HG03354 (cell line): Measurements from ENCODE around the gene ADAMTS9.

ENCODE experiments used
- ATAC-seq: cut with Tn5 transposase; IDR thresholded peaks from one replicate; pipeline ENCODE4 v1.9.1; 2021; ENCODE audit warnings: mild to moderate bottlenecking; ENCODE audit not compliant: unreplicated experiment, poor library complexity, severe bottlenecking

The ADAMTS9 gene

GRCh38 chr3:64659617-64659978 is 28.2 kb downstream of the ADAMTS9 start:
- no peak for ATAC-seq

DNA sequence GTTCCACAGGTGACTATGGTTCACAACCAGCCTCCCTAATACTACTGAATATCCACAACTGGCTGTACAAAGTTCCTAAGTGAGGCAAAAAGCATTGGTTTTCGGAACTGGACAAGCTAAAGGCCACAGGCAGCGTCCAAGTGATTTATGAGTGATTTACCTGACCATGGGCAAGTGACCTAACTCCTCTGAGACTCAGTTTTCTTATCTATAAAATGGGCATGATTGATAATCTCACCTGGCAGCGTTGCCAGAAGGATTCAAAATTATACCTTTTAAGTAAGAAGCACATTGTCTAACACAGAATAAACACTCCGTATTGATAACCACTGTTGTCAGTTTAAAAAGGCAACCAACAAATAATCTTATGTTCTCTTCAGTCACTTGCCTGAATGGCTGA is 29.8 kb downstream of the ADAMTS9 start:
- no peak for ATAC-seq

GRCh38 chr3:64656544-64656943 is 31.3 kb downstream of the ADAMTS9 start:
- no peak for ATAC-seq

GRCh38 chr3:64655160-64655559 is 32.6 kb downstream of the ADAMTS9 start:
- ATAC-seq = no peak

- ATAC-seq = no peak
Measured at GRCh38 chr3:64654013-64654412, 33.8 kb downstream of the ADAMTS9 start.

DNA sequence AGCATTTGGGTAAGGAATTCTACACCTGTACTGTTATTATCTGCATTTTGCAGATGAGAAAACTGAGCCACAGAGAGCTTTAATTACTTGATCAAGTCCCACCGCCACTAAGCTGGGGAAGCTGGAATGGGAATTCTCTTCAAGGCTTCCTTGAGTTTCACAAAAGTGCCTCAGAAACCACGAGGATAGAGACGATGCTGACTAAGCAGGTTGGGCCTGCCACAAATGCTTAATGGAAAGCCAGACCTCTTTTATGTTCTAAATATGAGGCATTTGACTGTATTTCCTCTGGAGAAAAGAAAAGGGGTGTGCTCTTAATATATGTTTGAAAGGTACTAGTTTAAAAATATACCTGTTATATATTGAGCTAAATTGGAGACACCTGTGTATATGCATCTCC is 34.7 kb downstream of the ADAMTS9 start:
- ATAC-seq = no peak

DNA sequence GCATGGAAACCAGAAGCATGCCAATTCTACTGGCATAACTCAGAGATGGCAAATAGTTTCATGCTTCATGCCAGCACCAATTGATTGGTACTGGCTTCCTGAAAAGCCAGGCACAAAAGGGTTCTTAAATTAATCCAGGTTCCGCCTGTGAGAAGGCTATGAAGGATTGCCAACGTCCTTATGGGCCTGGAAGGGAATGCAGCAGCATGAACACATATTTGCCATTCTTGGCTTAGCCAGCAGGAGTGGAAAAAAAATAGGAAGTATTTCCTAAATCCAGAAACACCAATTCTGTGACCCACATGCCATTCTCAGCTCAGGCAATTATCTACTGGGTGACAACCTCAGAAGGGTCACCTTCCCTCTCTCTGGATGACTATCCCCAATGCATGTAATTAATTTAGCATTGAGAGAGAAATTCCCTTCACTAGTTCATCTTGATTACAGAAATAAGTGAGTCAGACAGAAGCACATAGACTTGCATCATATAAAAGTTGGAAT is 36.0 kb downstream of the ADAMTS9 start:
- ATAC-seq = no peak

DNA sequence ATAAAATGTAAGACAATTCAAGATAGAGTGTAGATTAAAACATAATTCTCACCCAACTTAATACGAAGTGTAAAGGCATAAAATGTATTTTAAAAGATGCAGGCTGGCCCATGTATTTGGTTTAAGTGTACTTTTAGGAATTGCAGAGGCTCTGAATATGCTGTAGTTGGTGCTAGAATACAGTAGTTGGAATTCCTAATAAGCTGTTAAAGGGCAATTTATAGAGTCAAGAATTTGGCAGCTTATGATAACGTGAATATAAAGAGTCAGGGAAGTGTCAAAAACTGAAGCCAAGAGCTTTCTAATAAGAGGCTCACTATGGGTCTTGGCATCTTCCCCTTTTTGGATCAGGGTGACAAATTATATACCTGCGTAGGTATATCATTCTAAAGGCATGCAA is 36.5 kb downstream of the ADAMTS9 start:
- ATAC-seq = no peak

DNA sequence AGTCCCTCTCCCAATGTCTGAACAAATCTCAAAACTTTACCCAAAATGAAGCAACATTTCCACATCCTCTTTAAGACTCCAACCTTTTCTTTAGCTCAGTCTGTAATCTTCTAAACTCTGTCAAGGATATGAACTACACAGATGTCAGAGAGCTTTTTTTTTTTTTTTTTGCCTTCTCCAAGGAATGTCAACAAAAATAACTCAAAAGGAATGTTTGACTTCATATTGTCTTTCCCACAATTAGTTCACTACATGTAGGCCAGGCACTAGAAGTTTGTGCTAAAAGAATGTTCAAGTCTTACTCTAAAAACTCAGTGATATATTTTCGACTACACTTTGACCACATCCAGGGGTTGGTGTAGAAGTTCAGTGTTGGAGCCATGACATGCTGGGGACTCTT is 37.1 kb downstream of the ADAMTS9 start:
- ATAC-seq = no peak

GRCh38 chr3:64650096-64650622 is 37.6 kb downstream of the ADAMTS9 start:
- ATAC-seq = no peak

DNA sequence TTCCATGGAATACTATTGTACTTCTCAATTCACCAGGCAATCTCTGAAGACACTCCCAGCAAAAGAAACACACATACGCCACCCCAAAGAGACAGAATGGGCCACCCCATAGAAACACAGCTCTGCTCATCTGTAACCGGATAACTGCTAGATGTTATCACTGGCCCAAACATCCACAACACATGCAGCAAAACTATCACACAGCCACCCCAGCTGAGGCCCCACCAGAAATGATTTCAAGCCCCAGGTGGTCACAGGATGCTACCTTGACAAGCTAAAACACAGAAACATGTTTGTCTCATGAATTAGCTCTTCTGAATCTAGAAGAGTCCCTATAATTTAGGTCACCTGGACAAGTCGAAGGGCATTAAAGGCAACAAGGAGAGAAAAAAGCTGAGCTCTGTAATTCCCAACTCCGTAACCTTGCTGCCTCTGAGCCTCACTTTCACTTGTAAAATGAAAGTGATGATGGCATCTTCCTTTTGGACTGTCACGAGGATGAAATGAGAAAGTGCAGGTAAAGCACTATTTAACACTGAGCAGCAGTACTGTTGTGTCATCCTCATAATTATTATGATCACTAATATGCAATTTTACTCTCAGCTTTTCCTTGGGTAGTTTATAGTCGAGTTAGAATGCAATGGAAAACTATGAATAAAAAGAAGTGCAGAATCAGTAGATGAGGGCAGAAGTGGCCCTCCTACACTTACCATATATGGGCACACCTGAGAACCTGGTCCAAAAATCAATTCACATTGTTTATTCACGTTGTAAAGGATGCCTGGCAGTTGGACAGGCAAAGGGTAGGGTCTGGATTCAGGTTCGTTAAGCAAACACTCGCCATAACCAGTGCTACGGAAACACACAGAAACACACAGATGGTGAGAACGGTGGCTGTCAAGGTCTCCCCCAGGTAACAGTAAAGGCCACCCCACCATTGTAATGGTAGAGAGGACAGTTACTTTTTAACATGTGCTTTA is 38.6 kb downstream of the ADAMTS9 start:
- no peak for ATAC-seq

DNA sequence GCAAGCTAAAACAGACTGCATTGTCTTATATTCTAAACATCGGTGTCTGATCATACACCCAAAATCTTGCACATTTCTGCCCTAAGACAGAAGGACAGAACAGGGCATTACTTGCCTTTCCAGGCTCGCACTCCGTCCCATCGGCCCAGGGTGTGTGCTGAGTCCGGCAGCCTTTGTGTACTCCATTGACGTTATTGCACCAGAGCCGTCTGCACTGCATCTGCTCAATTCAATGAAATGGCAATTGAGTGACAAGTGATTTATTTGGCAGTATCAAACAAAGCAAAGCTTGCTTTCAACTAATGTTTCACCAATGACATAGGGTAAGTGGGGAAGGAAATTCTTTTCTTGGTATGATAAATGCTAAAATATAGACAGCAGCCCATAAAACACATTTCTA is 40.0 kb downstream of the ADAMTS9 start:
- ATAC-seq = no peak

GRCh38 chr3:64645243-64645642 is 42.6 kb downstream of the ADAMTS9 start:
- ATAC-seq = no peak

DNA sequence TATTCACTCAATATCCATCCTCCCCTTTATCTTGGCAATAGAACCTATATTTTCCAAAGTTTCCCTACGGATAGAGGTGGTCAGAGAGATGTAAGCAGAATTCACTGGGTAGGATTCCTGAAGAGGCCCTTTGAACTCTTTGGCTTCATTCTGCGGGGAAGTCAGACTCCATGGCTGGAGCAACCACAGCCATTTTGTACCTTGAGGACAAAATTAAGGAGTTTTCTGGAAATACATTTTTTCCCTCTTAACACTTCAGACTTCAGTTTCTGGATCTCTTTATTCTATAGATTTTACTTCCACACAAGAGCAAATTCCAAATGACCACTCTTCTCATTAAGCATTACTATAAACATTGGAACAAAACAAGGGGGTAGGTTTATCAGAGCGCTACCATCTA is 43.3 kb downstream of the ADAMTS9 start:
- ATAC-seq = no peak

DNA sequence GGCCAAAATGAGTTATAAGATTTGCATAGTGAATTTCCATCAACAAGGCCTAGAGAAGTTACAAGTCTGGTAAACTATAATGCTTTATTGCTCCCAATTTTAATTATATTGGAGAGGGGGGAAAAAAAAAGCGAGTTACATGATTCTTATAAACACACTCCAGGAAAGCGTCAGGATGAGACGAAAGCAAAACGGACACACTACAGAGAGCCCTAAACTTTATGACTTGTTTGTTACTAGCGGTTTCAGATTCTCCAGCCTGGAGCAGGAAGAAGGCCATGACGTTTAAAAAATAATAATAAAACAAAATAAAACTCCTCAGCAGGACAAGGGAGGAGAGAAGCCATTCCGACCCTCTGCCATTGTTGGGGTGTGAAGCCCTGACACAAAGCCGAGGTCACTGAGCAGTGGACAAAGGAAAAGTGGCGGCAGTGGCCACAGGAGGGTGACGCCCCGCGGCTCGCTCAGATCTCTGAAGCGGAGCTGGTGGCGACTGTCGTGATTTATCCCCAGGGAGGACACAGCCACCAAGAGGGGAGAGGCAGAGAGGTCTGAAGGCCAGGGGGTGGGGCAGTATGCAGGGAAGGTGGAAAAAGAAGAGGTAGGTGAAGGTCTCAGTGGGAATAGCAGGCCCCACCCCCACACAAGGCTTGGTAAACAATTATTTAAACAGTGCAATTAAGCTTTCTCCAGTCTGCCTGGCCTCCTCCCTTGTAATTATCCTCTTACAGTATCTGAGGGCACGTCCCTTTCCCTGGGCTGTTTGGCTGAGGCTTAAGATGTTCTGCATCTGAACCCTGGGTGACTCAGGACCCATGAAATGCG is 45.3 kb downstream of the ADAMTS9 start:
- ATAC-seq = no peak

GRCh38 chr3:64638981-64639481 is 48.8 kb downstream of the ADAMTS9 start:
- ATAC-seq = no peak

DNA sequence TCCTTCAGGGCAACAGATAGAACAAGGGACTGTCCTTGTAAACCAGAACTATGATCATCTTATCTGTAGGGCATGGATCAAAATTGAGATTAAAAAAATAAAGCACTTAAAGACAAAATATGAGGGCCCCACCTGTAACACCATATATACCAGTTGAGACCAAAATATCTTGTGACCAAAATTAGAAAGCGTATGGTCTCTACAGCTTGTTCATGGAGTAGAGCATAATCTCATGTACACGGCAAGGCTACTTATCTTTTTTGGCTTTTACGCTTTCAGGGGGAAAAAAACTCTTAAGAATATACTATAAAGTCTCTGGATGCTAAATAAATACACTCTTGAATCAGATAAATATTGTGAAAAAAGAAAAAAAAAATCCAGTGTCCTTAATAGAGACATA is 49.3 kb downstream of the ADAMTS9 start:
- ATAC-seq = no peak

DNA sequence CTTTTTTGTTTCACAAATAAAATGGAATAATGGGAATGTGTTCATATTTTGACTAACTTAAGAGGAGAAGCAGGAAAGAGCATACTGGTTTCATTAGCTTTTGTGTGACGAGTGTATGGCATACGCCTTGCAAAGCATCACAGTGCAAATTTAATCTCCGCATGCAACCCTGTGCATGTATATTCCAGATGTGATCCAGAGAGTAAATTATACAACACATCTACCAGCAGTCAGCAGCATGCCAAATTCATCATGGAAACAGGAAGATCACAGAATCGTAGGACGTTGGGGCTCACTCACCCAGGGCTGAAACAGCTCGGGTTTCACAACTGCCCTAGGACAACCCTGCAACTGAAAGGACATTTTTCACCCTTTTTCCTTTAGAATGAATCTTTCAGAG is 53.4 kb downstream of the ADAMTS9 start:
- no peak for ATAC-seq

DNA sequence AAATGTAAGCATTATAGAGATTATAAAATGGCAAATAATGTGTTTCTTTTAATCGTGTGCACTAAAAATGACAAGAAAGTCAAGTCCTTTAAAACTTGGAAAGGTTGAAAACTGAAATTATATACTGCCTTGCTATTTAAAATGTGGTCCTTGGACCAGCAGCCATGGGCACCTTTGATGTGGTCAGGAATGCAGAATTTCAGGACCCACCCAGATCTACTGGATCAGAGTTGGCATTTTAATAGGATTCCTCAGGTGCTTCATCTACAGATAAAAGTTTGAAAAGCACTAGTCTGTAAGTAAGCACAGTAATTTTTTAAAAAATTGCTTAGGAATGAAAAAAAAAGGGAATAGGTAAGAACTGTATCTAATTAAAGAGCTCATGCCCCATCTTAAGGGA is 55.8 kb downstream of the ADAMTS9 start:
- ATAC-seq = no peak
